ENCODE measurements around the gene GALNT15.

DNA sequence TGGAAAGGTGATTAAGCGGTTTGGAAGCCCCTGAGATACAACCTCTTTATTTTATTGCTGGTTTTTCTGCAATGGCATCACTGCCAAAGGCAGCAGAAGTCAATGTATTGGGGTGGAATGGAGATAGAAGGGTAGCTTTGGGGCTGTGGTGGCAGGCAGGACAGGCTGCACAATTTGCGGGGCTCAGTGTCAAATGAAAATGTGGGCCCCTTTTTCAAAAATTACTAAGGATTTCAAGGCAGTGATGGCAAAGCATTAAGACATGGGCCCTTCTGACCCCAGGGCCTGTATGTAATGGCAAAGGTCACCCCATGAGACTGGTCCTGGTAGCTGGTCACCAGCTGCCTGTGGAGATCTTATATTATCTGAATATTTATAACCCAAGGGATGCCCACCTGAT is 29.3 kb upstream of the GALNT15 start:
- TF ChIP-seq, protein P1, sequence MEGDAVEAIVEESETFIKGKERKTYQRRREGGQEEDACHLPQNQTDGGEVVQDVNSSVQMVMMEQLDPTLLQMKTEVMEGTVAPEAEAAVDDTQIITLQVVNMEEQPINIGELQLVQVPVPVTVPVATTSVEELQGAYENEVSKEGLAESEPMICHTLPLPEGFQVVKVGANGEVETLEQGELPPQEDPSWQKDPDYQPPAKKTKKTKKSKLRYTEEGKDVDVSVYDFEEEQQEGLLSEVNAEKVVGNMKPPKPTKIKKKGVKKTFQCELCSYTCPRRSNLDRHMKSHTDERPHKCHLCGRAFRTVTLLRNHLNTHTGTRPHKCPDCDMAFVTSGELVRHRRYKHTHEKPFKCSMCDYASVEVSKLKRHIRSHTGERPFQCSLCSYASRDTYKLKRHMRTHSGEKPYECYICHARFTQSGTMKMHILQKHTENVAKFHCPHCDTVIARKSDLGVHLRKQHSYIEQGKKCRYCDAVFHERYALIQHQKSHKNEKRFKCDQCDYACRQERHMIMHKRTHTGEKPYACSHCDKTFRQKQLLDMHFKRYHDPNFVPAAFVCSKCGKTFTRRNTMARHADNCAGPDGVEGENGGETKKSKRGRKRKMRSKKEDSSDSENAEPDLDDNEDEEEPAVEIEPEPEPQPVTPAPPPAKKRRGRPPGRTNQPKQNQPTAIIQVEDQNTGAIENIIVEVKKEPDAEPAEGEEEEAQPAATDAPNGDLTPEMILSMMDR (optimal IDR thresholded peaks at IDR 0.05 in 1 of 3, IDR thresholded peaks at IDR 0.05 in 1 of 3, conservative IDR thresholded peaks at IDR 0.05 in 1 of 3; ENCODE audit: extremely low read depth in 1 of 3, insufficient read depth in 2 of 3, low read length in 3 of 3), result no peak
- TF ChIP-seq EZH2 (IDR thresholded peaks at IDR 0.05; ENCODE audit: low read length), result no peak

Measured in keratinocyte (primary cell).